ENCODE results near the gene WFDC8. TPM values are rescaled to one million over a fixed set of nuclear protein-coding genes. Genes with fewer than 3 reads are reported as not detected.

Gene WFDC8
- polyA plus RNA-seq, 3 donors: 0.24 TPM; not detected in 2

Other genes with a start within 250 kb of the WFDC8 start
- gene SDC4, start 230.9 kb downstream of the WFDC8 start, polyA plus RNA-seq (ENCODE audit: insufficient read length in 3 of 3): 100 to 1,000 TPM; 136 to 187 (median 157) TPM
- gene SYS1, start 216.1 kb downstream of the WFDC8 start, polyA plus RNA-seq (ENCODE audit: insufficient read length in 3 of 3): 10 to 100 TPM; 32.0 to 36.5 (median 36.1) TPM
- gene TP53TG5, start 201.0 kb downstream of the WFDC8 start, polyA plus RNA-seq (ENCODE audit: insufficient read length in 3 of 3): 1 to 10 TPM; 1.3 to 3.0 (median 2.0) TPM
- gene DBNDD2, start 171.0 kb downstream of the WFDC8 start, polyA plus RNA-seq (ENCODE audit: insufficient read length in 3 of 3): 10 to 100 TPM; 24.3 to 25.7 (median 24.8) TPM
- gene PIGT, start 163.1 kb downstream of the WFDC8 start, polyA plus RNA-seq (ENCODE audit: insufficient read length in 3 of 3): 10 to 100 TPM; 98.2 to 99.1 (median 98.8) TPM
- gene WFDC2, start 109.5 kb downstream of the WFDC8 start, polyA plus RNA-seq (ENCODE audit: insufficient read length in 3 of 3): 100 to 1,000 TPM; 204 to 219 (median 205) TPM
- gene SPINT3, start 63.7 kb downstream of the WFDC8 start, polyA plus RNA-seq (ENCODE audit: insufficient read length in 3 of 3): not detected
- gene WFDC6, start 39.8 kb downstream of the WFDC8 start, polyA plus RNA-seq (ENCODE audit: insufficient read length in 3 of 3): under 1 TPM in 1 of 3 donors, not detected in 2; 0.37 TPM
- under 1 TPM; 0.20 to 0.47 (median 0.36) TPM for gene EPPIN, start 31.9 kb downstream of the WFDC8 start, polyA plus RNA-seq (ENCODE audit: insufficient read length in 3 of 3)
- gene WFDC10A, start 50.5 kb upstream of the WFDC8 start, polyA plus RNA-seq (ENCODE audit: insufficient read length in 3 of 3): not detected
- not detected for gene WFDC9, start 52.0 kb upstream of the WFDC8 start, polyA plus RNA-seq (ENCODE audit: insufficient read length in 3 of 3)
- not detected for gene WFDC11, start 91.0 kb upstream of the WFDC8 start, polyA plus RNA-seq (ENCODE audit: insufficient read length in 3 of 3)
- gene WFDC13, start 122.8 kb upstream of the WFDC8 start, polyA plus RNA-seq (ENCODE audit: insufficient read length in 3 of 3): not detected
- not detected for gene WFDC10B, start 125.7 kb upstream of the WFDC8 start, polyA plus RNA-seq (ENCODE audit: insufficient read length in 3 of 3)
- gene SPINT4, start 143.1 kb upstream of the WFDC8 start, polyA plus RNA-seq (ENCODE audit: insufficient read length in 3 of 3): not detected
- 1 to 10 TPM in 2 of 3 donors, under 1 TPM in 1; 0.36 to 1.6 (median 1.4) TPM for gene WFDC3, start 212.6 kb upstream of the WFDC8 start, polyA plus RNA-seq (ENCODE audit: insufficient read length in 3 of 3)
- gene DNTTIP1, start 212.7 kb upstream of the WFDC8 start, polyA plus RNA-seq (ENCODE audit: insufficient read length in 3 of 3): 10 to 100 TPM; 34.8 to 40.1 (median 39.3) TPM
- gene UBE2C, start 233.4 kb upstream of the WFDC8 start, polyA plus RNA-seq (ENCODE audit: insufficient read length in 3 of 3): 10 to 100 TPM; 60.5 to 78.8 (median 73.0) TPM
- 1 to 10 TPM in 1 of 3 donors, under 1 TPM in 2; 0.39 to 3.7 (median 0.66) TPM for gene TNNC2, start 248.0 kb upstream of the WFDC8 start, polyA plus RNA-seq (ENCODE audit: insufficient read length in 3 of 3)

Measured in renal pelvis (tissue), 3 donors.